HEK293 (cell line): ENCODE measurements around the gene PRKAB1.

Experiments
- CTCF ChIA-PET: fragments of 350-600 bp; formaldehyde crosslinking; extraction: SDS; loops from one replicate; lab custom pipeline; 2021; ENCODE audit warnings: antibody characterized with exemption; lab: Yijun Ruan, JAX
- POLR2A ChIA-PET: fragments of 300-600 bp; formaldehyde crosslinking; extraction: SDS; loops from one replicate; lab custom pipeline; 2020; ENCODE audit warnings: antibody characterized with exemption, inconsistent platforms; lab: Yijun Ruan, JAX
- H3K27ac ChIP-seq: fragments of 200-500 bp; sonication (Bioruptor generic); 2 replicates; pipeline ENCODE4 v1.5.1; 2014; ENCODE audit warnings: low read depth, low read length, control low read depth, inconsistent platforms; ENCODE audit errors: extremely low read depth
- H3K36me3 ChIP-seq, 2 experiments: fragments of 200-500 bp in 1 of 2; sonication (Bioruptor generic) in 1 of 2; 1 replicate in 1 of 2; 2 replicates in 1 of 2; pipeline ENCODE4 v1.5.1; 2014 to 2017; ENCODE audit warnings: inconsistent platforms in 2 of 2, low read length in 2 of 2; ENCODE audit not compliant: control insufficient read depth in 2 of 2, insufficient read depth in 1 of 2
- H3K4me1 ChIP-seq: fragments of 200-500 bp; sonication (Bioruptor generic); 2 replicates; pipeline ENCODE4 v1.5.1; 2014; ENCODE audit warnings: mild to moderate bottlenecking, low read length, inconsistent platforms; ENCODE audit not compliant: control insufficient read depth, insufficient read depth
- H3K4me3 ChIP-seq: 2 replicates; pipeline ENCODE4 v1.5.1; 2011; ENCODE audit warnings: low read depth, mild to moderate bottlenecking, control low read depth, low read length, moderate library complexity
- H3K9me3 ChIP-seq: fragments of 200-500 bp; sonication (Bioruptor generic); 2 replicates; pipeline ENCODE4 v1.5.1; 2014; ENCODE audit warnings: low read depth, low read length, inconsistent platforms; ENCODE audit not compliant: control insufficient read depth, insufficient read depth
- GLI4 ChIP-seq: fragments of 450-650 bp; formaldehyde crosslinking; IDR thresholded peaks from 2 replicates; pipeline ENCODE4 v1.5.1; 2016; ENCODE audit warnings: missing biosample characterization, missing genetic modification characterization
- PRDM10 ChIP-seq: fragments of 450-650 bp; formaldehyde crosslinking; IDR thresholded peaks from 2 replicates; pipeline ENCODE4 v1.5.1; 2016; ENCODE audit warnings: missing biosample characterization, missing genetic modification characterization
- PRDM6 ChIP-seq: fragments of 450-650 bp; formaldehyde crosslinking; IDR thresholded peaks from 2 replicates; pipeline ENCODE4 v1.5.1; 2017; ENCODE audit warnings: missing biosample characterization, missing genetic modification characterization
- SP2 ChIP-seq: fragments of 450-650 bp; formaldehyde crosslinking; IDR thresholded peaks from 2 replicates; pipeline ENCODE4 v1.5.1; 2016; ENCODE audit warnings: missing biosample characterization, missing genetic modification characterization
- ZBTB49 ChIP-seq: fragments of 450-650 bp; formaldehyde crosslinking; IDR thresholded peaks from 2 replicates; pipeline ENCODE4 v1.5.1; 2016; ENCODE audit warnings: missing biosample characterization, missing genetic modification characterization, low read depth
- ZFP69B ChIP-seq: fragments of 450-650 bp; formaldehyde crosslinking; IDR thresholded peaks from 2 replicates; pipeline ENCODE4 v1.5.1; 2016; ENCODE audit warnings: missing biosample characterization, missing genetic modification characterization
- ZNF155 ChIP-seq: fragments of 450-650 bp; formaldehyde crosslinking; IDR thresholded peaks from 2 replicates; pipeline ENCODE4 v1.5.1; 2016; ENCODE audit warnings: missing biosample characterization, missing genetic modification characterization
- ZNF157 ChIP-seq: fragments of 450-650 bp; formaldehyde crosslinking; IDR thresholded peaks from 2 replicates; pipeline ENCODE4 v1.5.1; 2016; ENCODE audit warnings: missing biosample characterization, missing genetic modification characterization
- ZNF174 ChIP-seq: fragments of 450-650 bp; formaldehyde crosslinking; IDR thresholded peaks from 2 replicates; pipeline ENCODE4 v1.5.0; 2017; ENCODE audit warnings: missing biosample characterization, mild to moderate bottlenecking, missing genetic modification characterization
- ZNF202 ChIP-seq: fragments of 450-650 bp; formaldehyde crosslinking; IDR thresholded peaks from 2 replicates; pipeline ENCODE4 v1.5.1; 2016; ENCODE audit warnings: missing biosample characterization, missing genetic modification characterization, borderline replicate concordance
- ZNF280C ChIP-seq: fragments of 450-650 bp; formaldehyde crosslinking; IDR thresholded peaks from 2 replicates; pipeline ENCODE4 v1.5.1; 2016; ENCODE audit warnings: missing biosample characterization, missing genetic modification characterization
- ZNF37A ChIP-seq: fragments of 450-650 bp; IDR thresholded peaks from 2 replicates; pipeline ENCODE4 v1.5.1; 2018; ENCODE audit warnings: missing biosample characterization, missing genetic modification characterization
- ZNF391 ChIP-seq: fragments of 450-650 bp; formaldehyde crosslinking; IDR thresholded peaks from 2 replicates; pipeline ENCODE4 v1.5.1; 2016; ENCODE audit warnings: low read depth, missing biosample characterization, missing genetic modification characterization, borderline replicate concordance
- ZNF394 ChIP-seq: fragments of 450-650 bp; formaldehyde crosslinking; IDR thresholded peaks from 2 replicates; pipeline ENCODE4 v1.5.1; 2016; ENCODE audit warnings: missing biosample characterization, missing genetic modification characterization, mild to moderate bottlenecking, moderate library complexity, borderline replicate concordance
- ZNF473 ChIP-seq: fragments of 450-650 bp; formaldehyde crosslinking; IDR thresholded peaks from 2 replicates; pipeline ENCODE4 v1.5.1; 2017; ENCODE audit warnings: missing biosample characterization, missing genetic modification characterization
- ZNF514 ChIP-seq: fragments of 450-650 bp; formaldehyde crosslinking; IDR thresholded peaks from 2 replicates; pipeline ENCODE4 v1.5.1; 2016; ENCODE audit warnings: missing biosample characterization, missing genetic modification characterization
- ZNF560 ChIP-seq: fragments of 450-650 bp; formaldehyde crosslinking; IDR thresholded peaks from 2 replicates; pipeline ENCODE4 v1.5.1; 2017; ENCODE audit warnings: missing biosample characterization, missing genetic modification characterization, borderline replicate concordance
- ZNF843 ChIP-seq: fragments of 450-650 bp; formaldehyde crosslinking; IDR thresholded peaks from 2 replicates; pipeline ENCODE4 v1.5.1; 2016; ENCODE audit warnings: missing biosample characterization, missing genetic modification characterization
- ZSCAN23 ChIP-seq: fragments of 450-650 bp; formaldehyde crosslinking; IDR thresholded peaks from 2 replicates; pipeline ENCODE4 v1.5.1; 2016; ENCODE audit warnings: missing biosample characterization, missing genetic modification characterization

PRKAB1 gene

GRCh38 chr12:119718141-119718540 is 50.2 kb downstream of the PRKAB1 start (continued):
- no peak for TF ChIP-seq ZNF394 (tag by site-specific recombination)

- Histone ChIP-seq H3K36me3 (peaks cover 12 to 52% of the 10 kb centered on the region in 2 experiments), H3K4me3 (no peak overlapping the region), H3K27ac (no peak overlapping the region), H3K4me1 (peaks cover 3% of the 10 kb centered on the region), H3K9me3 (no peaks in the 10 kb centered on the region)
- ChIA-PET POLR2A (no interaction called here), CTCF (no interaction called here)
- TF ChIP-seq GLI4, result no peak
- no peak for TF ChIP-seq ZNF473 (tag by site-specific recombination)
- TF ChIP-seq ZNF155 (tag by site-specific recombination), result no peak
- TF ChIP-seq ZNF37A (tag by site-specific recombination), result no peak
- TF ChIP-seq PRDM10 (tag by site-specific recombination), result no peak
- no peak for TF ChIP-seq ZNF202 (tag by site-specific recombination)
- TF ChIP-seq ZBTB49 (tag by site-specific recombination), result no peak
- TF ChIP-seq ZFP69B (tag by site-specific recombination), result no peak
- no peak for TF ChIP-seq ZNF280C
- no peak for TF ChIP-seq ZNF843 (tag by site-specific recombination)
- no peak for TF ChIP-seq PRDM6 (tag by site-specific recombination)
- TF ChIP-seq ZNF174, result no peak
- no peak for TF ChIP-seq ZNF560 (tag by site-specific recombination)
- no peak for TF ChIP-seq ZSCAN23 (tag by site-specific recombination)
- no peak for TF ChIP-seq ZNF514 (tag by site-specific recombination)
- TF ChIP-seq ZNF157 (tag by site-specific recombination), result no peak
- no peak for TF ChIP-seq ZNF391 (tag by site-specific recombination)
- no peak for TF ChIP-seq SP2 (tag by site-specific recombination)
Measured at GRCh38 chr12:119720349-119720748, 52.4 kb downstream of the PRKAB1 start.
